OCI-LY7 (cell line): ENCODE results near the gene PRICKLE2.

Experiments used
- CTCF ChIP-seq: fragments of 200-600 bp; sonication (generic); conservative IDR thresholded peaks from 2 replicates; pipeline ENCODE4 v1.5.1; 2014; ENCODE audit warnings: mild to moderate bottlenecking, antibody characterized with exemption, low read length, moderate library complexity, mixed read lengths
- EZH2phosphoT487 ChIP-seq: fragments of 200-600 bp; sonication (generic); IDR thresholded peaks from 2 replicates; pipeline ENCODE4 v1.6.1; 2018; ENCODE audit warnings: low read depth, borderline replicate concordance, mild to moderate bottlenecking, mixed run types, antibody characterized with exemption, low read length, moderate library complexity, mixed read lengths

- TF ChIP-seq CTCF (no peak), EZH2phosphoT487 (no peak)
Observed at GRCh38 chr3:64072126-64072525, 153.1 kb downstream of the PRICKLE2 start.
